ENCODE results near the gene MYO3A. TPM values are rescaled to one million over a fixed set of nuclear protein-coding genes. Genes with fewer than 3 reads are reported as not detected.
A peak's percentile ranks its signal among the peaks of the same experiment; 100 is the strongest.

MYO3A gene
- total and polyA plus RNA-seq, 2 donors from 2014 or later: 1.9 to 3.1 TPM

- H3K36me3 ChIP-seq (ENCODE audit: control insufficient read depth in 2 of 3, insufficient read depth in 3 of 3, low read length in 3 of 3): no peaks in the 10 kb centered on the region
- DNase-seq (peak in 1 of 5 donors; percentile 3), FAIRE-seq (no peak)
- TF ChIP-seq CTCF (IDR thresholded peaks at IDR 0.05; ENCODE audit: borderline replicate concordance, extremely low read depth, insufficient read depth): no peak
- H3K4me3 ChIP-seq (ENCODE audit: low read length in 3 of 3): no peak overlapping the region
- no peaks in the 10 kb centered on the region for H3K9me3 ChIP-seq (ENCODE audit: control insufficient read depth in 2 of 3, insufficient read depth in 1 of 3, low read length in 3 of 3)
- H3K9ac ChIP-seq (ENCODE audit: low read length in 3 of 3): no peak overlapping the region
- intact Hi-C loops (cut with DNase I): no loop called here
- H3K4me1 ChIP-seq (ENCODE audit: control insufficient read depth in 2 of 3, insufficient read depth in 2 of 3, low read depth in 1 of 3, low read length in 3 of 3): peaks cover 0 to 4% (median 0%) of the 10 kb centered on the region in 3 donors
- no peak overlapping the region for H3K27ac ChIP-seq (ENCODE audit: low read depth in 2 of 2, low read length in 2 of 2)
- peaks cover 46% of the 10 kb centered on the region for H3K27me3 ChIP-seq (ENCODE audit: control insufficient read depth, insufficient read depth, low read length)
These were observed 280.0 kb downstream of the MYO3A start for GRCh38 chr10:26214004-26214403.

GRCh38 chr10:26214551-26215395 is 280.7 kb downstream of the MYO3A start:
- TF ChIP-seq CTCF (IDR thresholded peaks at IDR 0.05; ENCODE audit: borderline replicate concordance, extremely low read depth, insufficient read depth): no peak
- DNase-seq: peak in 2 of 5 donors; percentile 32 to 46
- Histone ChIP-seq H3K9me3 (ENCODE audit: control insufficient read depth in 2 of 3, insufficient read depth in 1 of 3, low read length in 3 of 3) (no peaks in the 10 kb centered on the region), H3K4me3 (ENCODE audit: low read length in 3 of 3) (no peak overlapping the region), H3K27ac (ENCODE audit: low read depth in 2 of 2, low read length in 2 of 2) (no peak overlapping the region), H3K4me1 (ENCODE audit: control insufficient read depth in 2 of 3, insufficient read depth in 2 of 3, low read depth in 1 of 3, low read length in 3 of 3) (peaks cover 0 to 4% (median 0%) of the 10 kb centered on the region in 3 donors), H3K36me3 (ENCODE audit: control insufficient read depth in 2 of 3, insufficient read depth in 3 of 3, low read length in 3 of 3) (no peaks in the 10 kb centered on the region), H3K9ac (ENCODE audit: low read length in 3 of 3) (no peak overlapping the region), H3K27me3 (ENCODE audit: control insufficient read depth, insufficient read depth, low read length) (peaks cover 53% of the 10 kb centered on the region)
- FAIRE-seq: no peak
- intact Hi-C loops (cut with DNase I): no loop called here

- no peak for TF ChIP-seq CTCF (IDR thresholded peaks at IDR 0.05; ENCODE audit: borderline replicate concordance, extremely low read depth, insufficient read depth)
- Histone ChIP-seq H3K27ac (ENCODE audit: low read depth in 2 of 2, low read length in 2 of 2) (no peak overlapping the region), H3K27me3 (ENCODE audit: control insufficient read depth, insufficient read depth, low read length) (peaks cover 60% of the 10 kb centered on the region), H3K36me3 (ENCODE audit: control insufficient read depth in 2 of 3, insufficient read depth in 3 of 3, low read length in 3 of 3) (no peaks in the 10 kb centered on the region), H3K9ac (ENCODE audit: low read length in 3 of 3) (no peak overlapping the region), H3K4me1 (ENCODE audit: control insufficient read depth in 2 of 3, insufficient read depth in 2 of 3, low read depth in 1 of 3, low read length in 3 of 3) (peaks cover 0 to 4% (median 0%) of the 10 kb centered on the region in 3 donors), H3K9me3 (ENCODE audit: control insufficient read depth in 2 of 3, insufficient read depth in 1 of 3, low read length in 3 of 3) (no peaks in the 10 kb centered on the region), H3K4me3 (ENCODE audit: low read length in 3 of 3) (no peak overlapping the region)
- FAIRE-seq (no peak), DNase-seq (peak in 2 of 5 donors; percentile 21 to 24)
- intact Hi-C loops (cut with DNase I): no loop called here
These were observed 281.4 kb downstream of the MYO3A start for GRCh38 chr10:26215396-26215934.

Measured in kidney (tissue), 14 donors.